NB4 (cell line): ENCODE data around the gene KAZN.
A peak's percentile ranks its signal among the peaks of the same experiment; 100 is the strongest.

Source experiments
- DNase-seq: peaks from one replicate; pipeline ENCODE4 v3.0.0; 2010; ENCODE audit warnings: low read depth
- H3K4me3 ChIP-seq: one replicate; pipeline ENCODE4 v1.5.1; 2011; ENCODE audit warnings: mild to moderate bottlenecking, low read depth, low read length, moderate library complexity
- MYC ChIP-seq: IDR thresholded peaks from 2 replicates; pipeline ENCODE4 v1.6.1; 2011; ENCODE audit warnings: low read depth, low read length
- POLR2A ChIP-seq: IDR thresholded peaks from 2 replicates; pipeline ENCODE4 v1.6.1; 2011; ENCODE audit warnings: mild to moderate bottlenecking; ENCODE audit not compliant: insufficient read length; ENCODE audit errors: extremely low read depth
- TF ChIP-seq, protein P1 (sequence below): IDR thresholded peaks from one replicate; pipeline ENCODE4 v1.5.1; 2012; ENCODE audit warnings: low read depth, low read length
- TF ChIP-seq, protein P2 (sequence below): IDR thresholded peaks from 2 replicates; pipeline ENCODE4 v1.6.1; 2011; ENCODE audit warnings: low read depth, low read length

KAZN gene

DNA sequence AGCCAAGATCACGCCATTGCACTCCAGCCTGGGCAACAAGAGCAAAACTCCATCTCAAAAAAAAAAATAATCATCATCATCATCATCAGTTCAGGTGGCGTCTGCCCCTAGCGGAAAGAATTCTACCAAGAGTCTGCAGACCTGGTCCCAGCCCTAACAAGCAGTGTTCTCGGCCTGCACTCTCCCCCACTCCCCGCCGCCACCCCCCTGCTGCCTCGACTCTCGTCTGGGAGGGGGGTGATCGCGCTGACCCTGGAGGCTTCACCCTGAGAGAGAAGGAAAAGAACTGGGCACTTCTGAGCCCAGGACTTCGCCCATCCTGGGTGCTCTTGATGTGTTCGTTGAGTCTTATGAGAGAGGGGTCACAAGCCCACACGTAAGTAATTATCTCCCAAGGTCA, 394.9 kb downstream of the KAZN start:
- no peak for DNase-seq
- TF ChIP-seq POLR2A (no peak), MYC (no peak)
- TF ChIP-seq, protein P1, sequence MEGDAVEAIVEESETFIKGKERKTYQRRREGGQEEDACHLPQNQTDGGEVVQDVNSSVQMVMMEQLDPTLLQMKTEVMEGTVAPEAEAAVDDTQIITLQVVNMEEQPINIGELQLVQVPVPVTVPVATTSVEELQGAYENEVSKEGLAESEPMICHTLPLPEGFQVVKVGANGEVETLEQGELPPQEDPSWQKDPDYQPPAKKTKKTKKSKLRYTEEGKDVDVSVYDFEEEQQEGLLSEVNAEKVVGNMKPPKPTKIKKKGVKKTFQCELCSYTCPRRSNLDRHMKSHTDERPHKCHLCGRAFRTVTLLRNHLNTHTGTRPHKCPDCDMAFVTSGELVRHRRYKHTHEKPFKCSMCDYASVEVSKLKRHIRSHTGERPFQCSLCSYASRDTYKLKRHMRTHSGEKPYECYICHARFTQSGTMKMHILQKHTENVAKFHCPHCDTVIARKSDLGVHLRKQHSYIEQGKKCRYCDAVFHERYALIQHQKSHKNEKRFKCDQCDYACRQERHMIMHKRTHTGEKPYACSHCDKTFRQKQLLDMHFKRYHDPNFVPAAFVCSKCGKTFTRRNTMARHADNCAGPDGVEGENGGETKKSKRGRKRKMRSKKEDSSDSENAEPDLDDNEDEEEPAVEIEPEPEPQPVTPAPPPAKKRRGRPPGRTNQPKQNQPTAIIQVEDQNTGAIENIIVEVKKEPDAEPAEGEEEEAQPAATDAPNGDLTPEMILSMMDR: no peak
- TF ChIP-seq, protein P2, sequence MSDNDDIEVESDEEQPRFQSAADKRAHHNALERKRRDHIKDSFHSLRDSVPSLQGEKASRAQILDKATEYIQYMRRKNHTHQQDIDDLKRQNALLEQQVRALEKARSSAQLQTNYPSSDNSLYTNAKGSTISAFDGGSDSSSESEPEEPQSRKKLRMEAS: no peak
- H3K4me3 ChIP-seq: no peak overlapping the region

DNA sequence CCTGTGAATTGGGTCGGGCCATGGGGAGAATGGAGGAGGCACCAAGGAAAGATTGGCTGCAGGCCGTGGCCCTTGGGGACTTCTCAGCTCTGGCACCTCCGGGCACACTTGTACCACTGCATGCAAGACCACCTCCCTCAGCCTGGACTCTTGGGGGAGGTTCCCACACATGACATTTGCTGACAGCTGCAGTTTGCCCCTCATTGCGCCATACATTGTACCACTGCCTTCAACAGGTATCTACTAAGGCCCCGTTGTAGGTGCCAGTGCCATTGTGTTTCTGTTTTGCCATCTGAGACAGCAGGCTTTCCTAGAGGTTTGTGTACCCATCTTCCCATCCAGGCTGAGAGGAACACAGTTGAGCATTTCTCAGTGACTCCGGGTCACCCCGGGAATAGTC, 395.7 kb downstream of the KAZN start:
- no peak overlapping the region for H3K4me3 ChIP-seq
- DNase-seq: no peak
- TF ChIP-seq, protein P2: no peak
- no peak for TF ChIP-seq MYC
- TF ChIP-seq, protein P1: no peak
- TF ChIP-seq POLR2A: no peak

DNA sequence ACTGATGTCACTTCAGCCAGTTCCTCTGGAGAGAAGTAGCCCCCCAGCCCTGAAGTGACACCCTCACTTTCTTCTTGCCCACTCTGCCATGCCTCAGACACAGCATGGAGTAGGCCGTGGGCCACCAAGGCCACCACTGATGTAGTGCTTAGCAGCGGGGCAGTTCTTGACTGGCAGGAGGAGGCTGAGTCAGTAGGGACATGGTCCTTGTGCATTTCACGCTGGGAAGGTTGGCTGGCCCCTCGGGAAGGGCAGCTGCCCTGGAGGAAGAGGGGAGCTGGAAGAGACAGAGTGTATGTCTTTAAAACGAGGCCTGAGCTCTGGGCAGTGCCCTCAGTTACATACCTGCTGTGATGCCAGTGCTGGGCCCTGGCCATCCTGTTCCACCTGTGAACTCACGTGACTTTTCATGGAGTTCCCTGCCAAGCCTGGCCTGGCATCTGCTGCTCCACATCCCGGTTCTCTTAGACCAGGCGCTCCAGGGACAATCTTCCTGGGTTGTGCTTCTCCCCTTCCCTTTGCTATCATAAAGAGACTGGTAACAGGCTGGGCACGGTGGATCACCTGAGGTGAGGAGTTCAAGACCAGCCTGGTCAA, 396.5 kb downstream of the KAZN start:
- TF ChIP-seq MYC (no peak), POLR2A (no peak)
- TF ChIP-seq, protein P2: no peak
- TF ChIP-seq, protein P1: no peak
- H3K4me3 ChIP-seq: no peak overlapping the region
- DNase-seq: no peak

DNA sequence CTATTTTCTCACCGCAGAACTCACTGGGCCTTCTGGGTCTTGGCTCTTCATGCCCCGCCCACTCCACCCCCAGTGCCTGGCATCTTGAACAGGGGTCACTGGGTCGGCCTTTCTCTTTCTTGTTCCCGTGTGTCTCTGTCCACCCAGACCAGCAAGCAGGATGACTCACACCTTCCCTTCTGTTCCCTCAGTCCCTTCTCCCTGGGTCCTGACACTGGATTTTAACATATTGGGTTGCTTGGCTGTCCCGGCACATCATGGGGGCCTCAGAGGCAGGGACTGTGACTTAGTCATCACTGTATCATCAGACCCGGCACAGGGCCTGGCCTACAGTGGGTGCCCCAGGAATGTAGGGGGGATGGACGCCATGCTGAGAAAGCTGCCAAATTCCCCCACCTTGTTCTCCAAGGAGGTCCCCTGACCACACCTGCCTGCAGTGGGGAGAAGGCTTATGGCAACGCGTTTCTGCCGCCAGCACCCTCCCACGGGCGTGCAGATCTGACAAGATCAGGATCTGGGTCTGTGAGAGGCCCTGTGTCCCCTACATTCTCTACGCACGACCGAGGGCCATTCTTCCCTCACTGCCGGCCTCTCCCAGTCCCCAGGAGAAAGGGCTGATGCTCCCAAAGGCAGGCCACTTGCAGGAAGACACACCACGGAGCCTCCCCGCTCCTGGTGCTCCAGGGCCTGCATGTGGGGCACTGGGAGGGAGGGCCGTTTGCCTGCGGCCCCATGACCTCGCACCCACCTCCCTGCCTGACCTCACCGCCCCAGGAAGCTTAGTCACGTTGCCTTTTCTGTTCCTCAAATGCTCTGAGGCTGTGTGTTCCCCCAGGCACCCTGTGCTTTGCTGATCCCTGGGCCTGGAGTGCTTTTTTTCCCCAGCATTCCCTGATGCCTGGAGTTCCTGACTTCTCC, 397.9 kb downstream of the KAZN start:
- peak; percentile 23 for DNase-seq
- TF ChIP-seq, protein P2: no peak
- no peak overlapping the region for H3K4me3 ChIP-seq

DNA sequence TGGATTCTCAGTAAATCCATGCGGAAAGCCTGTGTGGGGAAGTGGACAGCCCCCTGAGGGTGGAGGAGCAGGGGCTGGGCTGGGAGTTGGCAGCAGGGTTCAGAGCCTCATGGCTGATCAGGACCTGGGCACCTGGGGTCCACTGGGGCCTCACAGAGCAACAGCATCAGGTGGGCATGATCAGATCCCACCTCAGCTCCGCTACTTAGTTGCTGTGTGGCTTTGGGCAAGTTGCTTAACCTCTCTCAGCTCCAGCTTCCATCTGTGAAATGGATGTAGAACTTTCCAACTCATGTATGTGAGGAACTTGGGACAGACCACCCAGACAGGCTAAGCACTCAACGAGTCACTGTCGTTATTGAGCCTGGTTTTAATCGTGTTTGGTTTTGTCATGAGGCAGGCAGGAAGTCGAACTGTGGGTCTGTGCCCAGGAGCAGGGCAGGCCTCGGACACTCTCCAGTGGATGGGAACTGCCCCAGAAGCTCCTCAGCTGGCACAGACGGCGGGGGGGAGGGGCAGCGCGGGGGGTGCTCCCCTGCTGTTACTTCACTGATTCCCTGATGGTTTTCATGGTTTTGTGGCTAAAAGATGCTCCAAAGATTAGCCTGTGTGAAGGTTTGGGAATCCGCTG, 399.3 kb downstream of the KAZN start:
- no peak for DNase-seq
- no peak overlapping the region for H3K4me3 ChIP-seq
- TF ChIP-seq POLR2A (no peak), MYC (no peak)
- TF ChIP-seq, protein P1: no peak
- TF ChIP-seq, protein P2: no peak

DNA sequence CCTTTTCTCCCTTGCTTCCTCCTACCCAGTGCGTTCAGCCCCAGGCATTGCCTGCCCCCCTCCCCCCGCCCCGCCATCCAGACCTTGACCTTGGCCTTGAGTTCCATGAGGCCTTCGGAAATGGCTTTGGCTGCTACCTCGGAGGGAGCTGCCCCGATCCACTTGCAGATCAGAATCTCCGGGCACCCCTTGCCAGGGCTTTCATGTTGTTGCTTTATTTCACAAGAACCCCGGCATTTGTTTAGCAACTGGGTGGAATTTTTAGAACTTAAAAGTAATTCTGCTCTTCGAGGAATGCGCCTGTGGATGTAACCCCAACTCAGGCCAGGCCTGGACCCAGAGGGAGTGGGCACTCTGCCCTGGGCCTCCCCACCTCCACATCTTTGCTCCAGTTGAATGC, 401.0 kb downstream of the KAZN start:
- no peak overlapping the region for H3K4me3 ChIP-seq
- DNase-seq: no peak
- no peak for TF ChIP-seq POLR2A
- TF ChIP-seq, protein P1: no peak
- TF ChIP-seq, protein P2: no peak
- TF ChIP-seq MYC: no peak
